Muscle layer of duodenum (tissue), 2 donors: ENCODE results near the gene RASGRP1.

Source experiments
- H3K27ac ChIP-seq: one replicate; pipeline ENCODE4 v1.7.0; 2013; ENCODE audit warnings: mild to moderate bottlenecking, low read length
- H3K27me3 ChIP-seq: one replicate; pipeline ENCODE4 v1.7.0; 2013; ENCODE audit warnings: low read depth, mild to moderate bottlenecking, control low read depth, low read length
- H3K36me3 ChIP-seq, 2 donors: one replicate each; pipeline ENCODE4 v1.7.0; 2013; ENCODE audit warnings: low read length in 2 of 2, control low read depth in 1 of 2, mild to moderate bottlenecking in 1 of 2; ENCODE audit not compliant: insufficient read depth in 2 of 2, control insufficient read depth in 1 of 2
- H3K4me1 ChIP-seq, 2 donors: one replicate each; pipeline ENCODE4 v1.7.0; 2013; ENCODE audit warnings: low read length in 2 of 2, mild to moderate bottlenecking in 2 of 2, control low read depth in 1 of 2, moderate library complexity in 1 of 2; ENCODE audit not compliant: insufficient read depth in 2 of 2, control insufficient read depth in 1 of 2
- H3K4me3 ChIP-seq, 2 donors: one replicate each; pipeline ENCODE4 v1.7.0; 2013; ENCODE audit warnings: low read length in 2 of 2, low read depth in 1 of 2, mild to moderate bottlenecking in 1 of 2
- H3K9me3 ChIP-seq, 2 donors: one replicate each; pipeline ENCODE4 v1.7.0; 2013; ENCODE audit warnings: low read length in 2 of 2, control low read depth in 1 of 2, mild to moderate bottlenecking in 1 of 2; ENCODE audit not compliant: control insufficient read depth in 1 of 2
- donor health status: healthy.

Gene RASGRP1

GRCh38 chr15:38475361-38475760 is 89.3 kb downstream of the RASGRP1 start:
- Histone ChIP-seq H3K27ac (no peak overlapping the region), H3K9me3 (no peaks in the 10 kb centered on the region), H3K27me3 (no peaks in the 10 kb centered on the region), H3K36me3 (peaks cover 17 to 31% of the 10 kb centered on the region in 2 donors), H3K4me3 (no peak overlapping the region), H3K4me1 (peaks cover 0 to 3% of the 10 kb centered on the region in 2 donors)

GRCh38 chr15:38474155-38474757 is 90.4 kb downstream of the RASGRP1 start:
- no peaks in the 10 kb centered on the region for H3K27me3 ChIP-seq
- H3K4me3 ChIP-seq, result no peak overlapping the region
- H3K4me1 ChIP-seq, result peaks cover 0 to 3% of the 10 kb centered on the region in 2 donors
- peaks cover 17 to 34% of the 10 kb centered on the region in 2 donors for H3K36me3 ChIP-seq
- H3K27ac ChIP-seq, result no peak overlapping the region
- no peaks in the 10 kb centered on the region for H3K9me3 ChIP-seq

GRCh38 chr15:38471974-38472373 is 92.6 kb downstream of the RASGRP1 start:
- Histone ChIP-seq H3K9me3 (no peaks in the 10 kb centered on the region), H3K4me3 (no peak overlapping the region), H3K36me3 (peaks cover 8 to 42% of the 10 kb centered on the region in 2 donors), H3K27me3 (no peaks in the 10 kb centered on the region), H3K27ac (no peak overlapping the region), H3K4me1 (peaks cover 0 to 3% of the 10 kb centered on the region in 2 donors)

- Histone ChIP-seq H3K4me3 (no peak overlapping the region), H3K4me1 (peaks cover 0 to 3% of the 10 kb centered on the region in 2 donors), H3K27me3 (no peaks in the 10 kb centered on the region), H3K36me3 (peaks cover 8 to 38% of the 10 kb centered on the region in 2 donors), H3K27ac (no peak overlapping the region), H3K9me3 (no peaks in the 10 kb centered on the region)
Measured at GRCh38 chr15:38470816-38471215, 93.8 kb downstream of the RASGRP1 start.

GRCh38 chr15:38464675-38465074 is 99.9 kb downstream of the RASGRP1 start:
- H3K4me3 ChIP-seq, result no peak overlapping the region
- H3K36me3 ChIP-seq, result peaks cover 0 to 14% of the 10 kb centered on the region in 2 donors
- peaks cover 0 to 5% of the 10 kb centered on the region in 2 donors for H3K4me1 ChIP-seq
- H3K27ac ChIP-seq, result no peak overlapping the region
- H3K27me3 ChIP-seq, result no peaks in the 10 kb centered on the region
- H3K9me3 ChIP-seq, result no peaks in the 10 kb centered on the region

- H3K4me1 ChIP-seq, result peaks cover 0 to 7% of the 10 kb centered on the region in 2 donors
- no peaks in the 10 kb centered on the region for H3K9me3 ChIP-seq
- H3K27me3 ChIP-seq, result no peaks in the 10 kb centered on the region
- H3K27ac ChIP-seq, result no peak overlapping the region
- peaks cover 0 to 9% of the 10 kb centered on the region in 2 donors for H3K36me3 ChIP-seq
- no peak overlapping the region for H3K4me3 ChIP-seq
Measured at GRCh38 chr15:38463893-38464292, 100.7 kb downstream of the RASGRP1 start.

GRCh38 chr15:38461066-38461833 is 103.4 kb downstream of the RASGRP1 start:
- H3K4me1 ChIP-seq, result peaks cover 2 to 7% of the 10 kb centered on the region in 2 donors
- H3K9me3 ChIP-seq, result no peaks in the 10 kb centered on the region
- no peak overlapping the region for H3K4me3 ChIP-seq
- H3K36me3 ChIP-seq, result no peaks in the 10 kb centered on the region
- no peaks in the 10 kb centered on the region for H3K27me3 ChIP-seq
- H3K27ac ChIP-seq, result no peak overlapping the region

GRCh38 chr15:38460543-38460942 is 104.1 kb downstream of the RASGRP1 start:
- Histone ChIP-seq H3K27ac (no peak overlapping the region), H3K4me3 (no peak overlapping the region), H3K4me1 (peaks cover 8 to 9% of the 10 kb centered on the region in 2 donors), H3K27me3 (no peaks in the 10 kb centered on the region), H3K9me3 (no peaks in the 10 kb centered on the region), H3K36me3 (no peaks in the 10 kb centered on the region)

GRCh38 chr15:38459480-38459879 is 105.1 kb downstream of the RASGRP1 start:
- H3K27me3 ChIP-seq, result no peaks in the 10 kb centered on the region
- no peak overlapping the region for H3K27ac ChIP-seq
- no peak overlapping the region for H3K4me3 ChIP-seq
- H3K36me3 ChIP-seq, result no peaks in the 10 kb centered on the region
- H3K4me1 ChIP-seq, result peaks cover 16% of the 10 kb centered on the region in 2 donors
- H3K9me3 ChIP-seq, result no peaks in the 10 kb centered on the region

GRCh38 chr15:38458646-38459045 is 106.0 kb downstream of the RASGRP1 start:
- peaks cover 16% of the 10 kb centered on the region in 2 donors for H3K4me1 ChIP-seq
- H3K27me3 ChIP-seq, result no peaks in the 10 kb centered on the region
- no peak overlapping the region for H3K4me3 ChIP-seq
- H3K9me3 ChIP-seq, result no peaks in the 10 kb centered on the region
- H3K27ac ChIP-seq, result no peak overlapping the region
- no peaks in the 10 kb centered on the region for H3K36me3 ChIP-seq

GRCh38 chr15:38455092-38455491 is 109.5 kb downstream of the RASGRP1 start:
- H3K9me3 ChIP-seq, result no peaks in the 10 kb centered on the region
- no peaks in the 10 kb centered on the region for H3K27me3 ChIP-seq
- peaks cover 16 to 17% of the 10 kb centered on the region in 2 donors for H3K4me1 ChIP-seq
- H3K27ac ChIP-seq, result peak overlapping the region; percentile 91
- H3K36me3 ChIP-seq, result no peaks in the 10 kb centered on the region
- H3K4me3 ChIP-seq, result peak overlapping the region; percentile 97 to 98
